Right renal pelvis (tissue), 4 donors: ENCODE results near the gene DYNLT2. TPM values are rescaled to one million over a fixed set of nuclear protein-coding genes. Genes with fewer than 3 reads are reported as not detected.
"Not testable (repeated sequence)": the region's sequence is repeated elsewhere in the genome, so short reads cannot be mapped to it uniquely, and the experiment has no call there.

Source experiments
- DNase-seq, 4 donors: peaks; one replicate each; pipeline ENCODE4 v3.0.0-alpha.2; 2013; ENCODE audit warnings: low read depth in 4 of 4, low spot score in 3 of 4, missing footprints in 1 of 4
- polyA plus RNA-seq, 4 donors: library from polyadenylated mRNA; unstranded; fragments of 120-200 nt; gene quantifications; one replicate each; pipeline ENCODE4 v1.2.1, GENCODE V29; 2013; ENCODE audit not compliant: insufficient read length in 4 of 4

DYNLT2 gene
- polyA plus RNA-seq, 4 donors, result 6.7 to 9.6 (median 9.3) TPM

DNA sequence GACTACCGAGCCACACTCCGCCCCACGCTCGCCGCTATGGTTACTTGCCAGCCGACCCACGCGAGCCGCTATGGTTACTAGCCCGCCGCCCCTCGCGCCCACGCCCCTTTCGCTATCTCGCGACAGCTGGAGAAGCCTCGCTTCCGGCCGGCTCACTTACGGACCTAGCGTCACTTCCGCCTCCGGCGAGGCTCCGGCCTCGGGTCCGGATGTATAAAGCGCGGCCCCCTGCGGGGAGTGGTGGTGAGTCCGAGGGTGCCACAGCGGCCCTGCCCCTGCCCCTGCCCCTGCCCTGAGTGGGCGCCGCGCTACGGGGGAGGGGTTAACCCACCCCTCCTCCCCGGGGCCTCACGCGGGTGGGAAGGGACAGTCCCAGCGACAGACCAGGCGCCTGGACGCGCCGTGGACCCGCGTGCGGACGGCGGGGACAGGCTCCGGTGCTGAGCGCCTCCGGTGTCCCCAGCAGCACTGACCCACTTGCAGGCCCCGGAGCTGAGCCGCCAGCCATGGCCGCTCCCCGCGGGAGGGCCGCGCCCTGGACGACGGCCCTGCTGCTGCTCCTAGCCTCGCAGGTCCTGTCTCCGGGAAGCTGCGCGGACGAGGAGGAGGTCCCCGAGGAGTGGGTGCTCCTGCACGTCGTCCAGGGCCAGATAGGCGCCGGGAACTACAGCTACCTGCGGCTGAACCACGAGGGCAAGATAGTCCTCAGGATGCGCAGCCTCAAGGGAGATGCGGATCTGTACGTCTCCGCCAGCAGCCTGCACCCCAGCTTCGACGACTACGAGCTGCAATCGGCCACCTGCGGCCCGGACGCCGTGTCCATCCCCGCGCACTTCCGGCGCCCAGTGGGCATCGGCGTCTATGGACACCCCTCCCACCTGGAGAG, 49.2 kb downstream of the DYNLT2 start, which contains the start of the genes C6orf120 and WDR27:
Gene C6orf120 (plus strand): TSS at position 173 of the 886 bp plus-strand sequence. CDS start 334 bp downstream, at position 507.
Gene WDR27 (minus strand): TSS at position 76 of the 886 bp plus-strand sequence. CDS start 13,024 bp downstream, outside the sequence.
- peak; percentile 89 to 95 (median 90) for DNase-seq

DNA sequence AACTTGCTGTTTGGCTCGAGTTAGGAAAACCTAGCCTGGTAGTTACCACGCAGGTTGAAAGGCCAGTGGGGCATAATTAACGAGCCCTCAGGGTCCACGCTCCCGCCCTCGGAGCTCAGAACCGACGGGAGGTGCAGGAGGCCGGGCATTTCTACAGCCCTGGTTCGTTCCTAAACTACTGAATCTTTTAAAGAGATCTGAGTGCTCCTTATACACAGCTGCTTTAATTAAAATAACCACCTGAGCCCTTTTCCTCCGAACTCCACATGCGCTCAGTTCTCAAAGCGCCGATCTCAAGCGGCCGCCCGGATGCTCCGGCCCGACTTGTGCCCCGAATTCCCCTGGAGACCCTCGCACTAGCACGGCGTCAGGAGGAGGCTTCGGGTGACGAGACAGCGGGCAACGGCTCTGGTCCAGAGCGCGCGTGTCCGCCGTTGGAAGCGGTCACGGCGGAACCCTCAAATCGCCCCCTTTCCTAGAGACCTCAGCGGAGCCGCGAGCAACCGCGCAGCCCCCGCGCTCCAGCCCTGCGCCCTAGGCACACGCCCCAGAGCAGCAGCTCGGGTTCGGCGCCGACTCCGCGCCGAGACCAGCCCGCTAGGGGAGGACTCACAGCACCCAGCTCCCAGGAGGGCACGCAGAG, 49.9 kb downstream of the DYNLT2 start:
- DNase-seq, result no peak

DNA sequence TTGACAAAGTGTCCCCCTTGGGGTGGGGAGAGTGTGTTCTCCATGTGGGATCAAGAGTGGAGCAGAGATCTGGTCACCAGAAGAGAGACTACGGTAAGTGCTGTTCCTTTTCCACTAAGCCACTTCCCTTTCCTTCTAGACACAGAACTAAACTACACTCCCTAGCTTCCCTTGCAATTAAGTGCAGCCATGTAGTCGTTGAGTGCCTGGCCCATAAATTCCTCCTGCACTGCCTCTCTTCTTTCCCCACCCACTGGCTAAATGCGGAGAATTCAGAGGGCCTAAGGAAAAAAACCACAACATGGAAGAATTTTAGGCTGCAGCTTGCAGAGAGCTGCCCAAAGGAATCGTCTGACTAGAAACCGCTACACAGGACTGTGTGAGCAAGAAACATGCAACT, 51.1 kb downstream of the DYNLT2 start:
- no peak for DNase-seq

DNA sequence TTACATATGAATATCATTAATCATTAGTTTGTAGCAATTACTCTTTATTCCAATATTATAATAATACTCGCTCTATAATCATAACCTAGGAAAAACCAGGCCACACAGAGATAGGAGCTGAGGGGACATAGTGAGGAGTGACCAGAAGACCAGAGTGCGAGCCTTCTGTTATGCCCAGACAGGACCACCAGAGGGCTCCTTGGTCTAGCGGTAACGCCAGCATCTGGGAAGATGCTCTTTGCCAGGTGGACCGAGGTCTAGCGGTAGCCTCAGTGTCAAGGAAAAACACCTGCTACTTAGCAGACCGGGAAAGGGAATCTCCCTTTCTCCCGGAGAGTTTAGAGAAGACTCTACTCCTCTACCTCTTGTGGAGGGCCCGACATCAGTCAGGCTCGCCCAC, 54.3 kb downstream of the DYNLT2 start:
- not testable (repeated sequence) for DNase-seq

DNA sequence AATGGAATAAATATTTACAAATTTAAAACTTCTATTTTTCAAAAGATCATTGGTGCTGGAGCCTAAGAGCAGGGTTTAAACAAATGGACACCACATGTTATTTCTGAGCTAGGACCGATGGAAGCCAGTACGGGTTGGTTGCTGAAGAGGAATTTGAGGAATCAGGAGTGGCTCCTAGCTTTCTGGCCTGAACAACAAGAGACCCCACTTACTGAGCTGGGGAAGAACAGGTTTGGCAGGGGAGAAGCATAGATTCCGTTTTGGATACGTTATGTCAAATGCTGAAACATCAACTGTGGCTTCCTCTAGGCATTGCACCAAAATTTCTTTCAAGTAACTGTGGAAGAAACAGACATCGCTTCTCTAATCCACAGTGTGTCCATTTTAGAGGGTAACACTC, 56.2 kb downstream of the DYNLT2 start:
- DNase-seq, result no peak

GRCh38 chr6:169692516-169692915, 58.9 kb downstream of the DYNLT2 start:
- no peak for DNase-seq

DNA sequence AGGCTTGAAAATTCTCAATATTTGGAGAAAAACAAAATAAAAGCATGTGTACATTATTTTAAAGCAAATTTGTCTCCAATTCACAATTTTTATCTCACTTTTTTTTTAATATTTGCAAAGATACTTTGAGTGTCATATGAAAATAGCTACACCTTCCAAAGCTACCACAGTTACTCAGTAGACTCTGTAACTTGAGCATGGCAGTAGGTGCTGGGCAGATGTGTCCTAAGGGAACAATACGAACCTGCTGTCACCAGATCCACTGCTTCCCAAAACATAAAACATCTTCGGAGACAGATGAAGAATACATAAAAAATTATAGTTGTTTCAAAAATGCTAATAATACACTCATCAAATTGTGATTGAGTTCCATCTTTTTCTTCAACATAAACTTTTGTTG, 60.1 kb downstream of the DYNLT2 start:
- DNase-seq, result no peak

Other genes starting within 250 kb of the DYNLT2 start
- gene WDR27, start 49.5 kb downstream of the DYNLT2 start, polyA plus RNA-seq, result 10 to 100 TPM; 36.8 to 62.5 (median 56.6) TPM
- gene C6orf120, start 49.4 kb downstream of the DYNLT2 start, polyA plus RNA-seq, result 10 to 100 TPM; 42.3 to 52.2 (median 47.1) TPM
- gene PHF10, start 27.1 kb downstream of the DYNLT2 start, polyA plus RNA-seq, result 100 to 1,000 TPM in 3 of 4 donors, 10 to 100 TPM in 1; 99.5 to 130 (median 124) TPM
- 10 to 100 TPM; 34.4 to 53.7 (median 38.4) TPM for gene ERMARD, start 50 bp upstream of the DYNLT2 start, polyA plus RNA-seq